ENCODE data around the gene TMEM18. TPM values are rescaled to one million over a fixed set of nuclear protein-coding genes. Genes with fewer than 3 reads are reported as not detected.

Gene TMEM18
- total and polyA plus RNA-seq, 8 donors = 16.9 to 64.6 (median 57.7) TPM

DNA sequence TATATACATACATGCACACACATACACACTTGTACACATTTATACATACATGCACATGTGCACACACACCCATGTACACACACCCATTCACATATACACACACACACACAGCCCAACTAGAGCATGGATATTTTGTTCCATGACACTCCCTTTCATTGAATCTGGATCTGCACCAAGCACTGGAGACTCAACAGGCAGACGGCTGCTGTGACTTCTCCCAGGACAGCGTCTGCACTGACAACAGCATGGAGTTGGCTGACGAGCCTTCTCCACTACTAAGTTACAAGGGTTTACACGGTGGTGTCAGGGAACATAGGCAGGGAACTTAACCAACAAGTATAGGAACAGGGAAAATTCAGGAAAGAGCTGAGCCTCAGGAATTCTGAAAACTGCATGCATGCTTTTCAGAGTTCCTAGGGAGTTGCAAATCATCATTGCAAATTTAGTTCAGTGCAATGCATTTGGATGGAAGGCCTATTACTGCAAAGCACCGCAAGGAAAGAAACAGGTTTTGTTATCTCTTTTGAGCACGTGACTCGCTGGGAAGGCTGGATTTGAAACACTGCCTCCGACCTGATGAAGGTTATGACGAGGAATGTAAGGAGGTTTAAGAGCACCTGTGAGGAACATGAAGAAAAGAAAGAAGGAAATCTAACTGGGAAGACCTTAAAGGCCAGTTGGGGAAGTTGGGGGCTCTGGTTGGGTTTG, 35.9 kb downstream of the TMEM18 start:
- Histone ChIP-seq H3K27ac (no peak overlapping the region), H3K36me3 (no peaks in the 10 kb centered on the region), H3K27me3 (peaks cover 0 to 18% of the 10 kb centered on the region in 2 donors), H3K4me1 (peaks cover 3 to 9% of the 10 kb centered on the region in 2 donors), H3K4me3 (no peak overlapping the region), H3K9me3 (no peaks in the 10 kb centered on the region)
- intact Hi-C loops (cut with DNase I) = no loop called here
- TF ChIP-seq, protein P1, sequence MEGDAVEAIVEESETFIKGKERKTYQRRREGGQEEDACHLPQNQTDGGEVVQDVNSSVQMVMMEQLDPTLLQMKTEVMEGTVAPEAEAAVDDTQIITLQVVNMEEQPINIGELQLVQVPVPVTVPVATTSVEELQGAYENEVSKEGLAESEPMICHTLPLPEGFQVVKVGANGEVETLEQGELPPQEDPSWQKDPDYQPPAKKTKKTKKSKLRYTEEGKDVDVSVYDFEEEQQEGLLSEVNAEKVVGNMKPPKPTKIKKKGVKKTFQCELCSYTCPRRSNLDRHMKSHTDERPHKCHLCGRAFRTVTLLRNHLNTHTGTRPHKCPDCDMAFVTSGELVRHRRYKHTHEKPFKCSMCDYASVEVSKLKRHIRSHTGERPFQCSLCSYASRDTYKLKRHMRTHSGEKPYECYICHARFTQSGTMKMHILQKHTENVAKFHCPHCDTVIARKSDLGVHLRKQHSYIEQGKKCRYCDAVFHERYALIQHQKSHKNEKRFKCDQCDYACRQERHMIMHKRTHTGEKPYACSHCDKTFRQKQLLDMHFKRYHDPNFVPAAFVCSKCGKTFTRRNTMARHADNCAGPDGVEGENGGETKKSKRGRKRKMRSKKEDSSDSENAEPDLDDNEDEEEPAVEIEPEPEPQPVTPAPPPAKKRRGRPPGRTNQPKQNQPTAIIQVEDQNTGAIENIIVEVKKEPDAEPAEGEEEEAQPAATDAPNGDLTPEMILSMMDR (IDR thresholded peaks at IDR 0.05) = no peak
- DNase-seq = peak in 1 of 4 donors; percentile 13
- no peak for ATAC-seq

DNA sequence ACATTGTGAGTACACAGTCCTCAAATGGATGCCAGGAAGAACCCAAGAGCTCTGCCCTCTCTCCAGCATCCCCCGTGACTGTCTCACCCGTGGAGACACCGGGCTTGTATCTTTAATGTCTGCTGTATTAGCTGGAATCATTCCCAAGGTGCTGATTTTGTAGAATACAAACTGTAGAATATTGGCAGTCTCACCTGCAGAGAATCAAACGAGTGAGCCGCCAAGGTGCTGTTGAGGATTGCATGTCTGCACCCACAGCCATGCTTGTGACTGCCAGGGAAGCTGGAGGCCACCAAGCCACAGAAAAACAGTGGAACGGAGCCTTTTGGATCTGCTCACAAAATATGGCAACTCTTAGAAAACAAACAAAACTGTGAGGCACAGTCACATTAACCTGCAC, 37.5 kb downstream of the TMEM18 start:
- Histone ChIP-seq H3K36me3 (no peaks in the 10 kb centered on the region), H3K4me1 (peaks cover 4 to 10% of the 10 kb centered on the region in 2 donors), H3K9me3 (no peaks in the 10 kb centered on the region), H3K27me3 (peaks cover 0 to 17% of the 10 kb centered on the region in 2 donors), H3K27ac (no peak overlapping the region), H3K4me3 (no peak overlapping the region)
- ATAC-seq (no peak), DNase-seq (no peak)
- TF ChIP-seq, protein P1 (IDR thresholded peaks at IDR 0.05) = no peak
- intact Hi-C loops (cut with DNase I) = no loop called here

DNA sequence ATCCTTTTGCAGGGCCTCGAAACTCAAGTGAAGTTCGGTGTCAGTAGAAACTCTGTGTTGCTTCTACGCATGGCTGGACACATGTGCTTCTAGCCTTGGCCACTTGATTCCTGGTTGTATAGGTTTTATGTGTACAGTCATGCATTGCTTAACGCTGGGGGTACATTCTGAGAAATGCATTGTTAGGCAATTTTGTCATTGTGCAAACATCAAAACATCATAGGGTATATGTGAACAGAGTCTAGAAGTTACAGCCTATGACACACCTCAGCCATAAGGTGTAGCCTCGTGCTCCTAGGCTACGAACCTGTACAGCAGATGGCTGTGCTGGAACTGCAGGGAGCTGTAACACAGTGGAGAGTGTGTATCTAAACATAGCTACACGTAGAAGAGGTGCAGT, 39.4 kb downstream of the TMEM18 start:
- ATAC-seq = no peak

DNA sequence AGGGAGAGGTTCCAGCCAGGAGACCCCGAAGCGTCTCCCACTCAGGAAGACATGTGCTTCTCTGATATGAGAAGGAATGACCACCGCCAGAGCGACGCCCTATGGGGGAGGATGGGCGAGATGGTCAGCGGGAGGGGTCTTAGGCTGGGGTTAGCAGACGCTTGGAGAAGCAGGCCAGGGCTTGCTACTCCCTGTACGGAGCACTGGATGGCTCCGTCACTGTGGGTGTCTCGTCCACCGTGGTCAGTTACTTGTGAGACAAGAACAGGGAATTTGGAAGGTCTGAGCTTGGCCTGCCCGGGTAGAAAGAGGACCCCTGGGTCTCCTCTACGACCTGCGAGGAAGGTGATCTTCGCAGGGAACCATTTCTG, 39.8 kb downstream of the TMEM18 start:
- Histone ChIP-seq H3K4me1 (peaks cover 4 to 10% of the 10 kb centered on the region in 2 donors), H3K4me3 (no peak overlapping the region), H3K27ac (no peak overlapping the region), H3K9me3 (no peaks in the 10 kb centered on the region), H3K36me3 (no peaks in the 10 kb centered on the region), H3K27me3 (peaks cover 0 to 15% of the 10 kb centered on the region in 2 donors)
- no peak for DNase-seq
- intact Hi-C loops (cut with DNase I) = no loop called here
- ATAC-seq = no peak
- TF ChIP-seq, protein P1 (IDR thresholded peaks at IDR 0.05) = no peak

More for the DNA sequence above, 39.4 kb downstream of the TMEM18 start:
- H3K27ac ChIP-seq = no peak overlapping the region
- H3K4me1 ChIP-seq = peaks cover 4 to 10% of the 10 kb centered on the region in 2 donors
- TF ChIP-seq, protein P1 (IDR thresholded peaks at IDR 0.05) = no peak
- no peak overlapping the region for H3K4me3 ChIP-seq
- H3K9me3 ChIP-seq = no peaks in the 10 kb centered on the region
- peaks cover 0 to 15% of the 10 kb centered on the region in 2 donors for H3K27me3 ChIP-seq
- no peaks in the 10 kb centered on the region for H3K36me3 ChIP-seq
- no peak for DNase-seq
- intact Hi-C loops (cut with DNase I) = no loop called here

DNA sequence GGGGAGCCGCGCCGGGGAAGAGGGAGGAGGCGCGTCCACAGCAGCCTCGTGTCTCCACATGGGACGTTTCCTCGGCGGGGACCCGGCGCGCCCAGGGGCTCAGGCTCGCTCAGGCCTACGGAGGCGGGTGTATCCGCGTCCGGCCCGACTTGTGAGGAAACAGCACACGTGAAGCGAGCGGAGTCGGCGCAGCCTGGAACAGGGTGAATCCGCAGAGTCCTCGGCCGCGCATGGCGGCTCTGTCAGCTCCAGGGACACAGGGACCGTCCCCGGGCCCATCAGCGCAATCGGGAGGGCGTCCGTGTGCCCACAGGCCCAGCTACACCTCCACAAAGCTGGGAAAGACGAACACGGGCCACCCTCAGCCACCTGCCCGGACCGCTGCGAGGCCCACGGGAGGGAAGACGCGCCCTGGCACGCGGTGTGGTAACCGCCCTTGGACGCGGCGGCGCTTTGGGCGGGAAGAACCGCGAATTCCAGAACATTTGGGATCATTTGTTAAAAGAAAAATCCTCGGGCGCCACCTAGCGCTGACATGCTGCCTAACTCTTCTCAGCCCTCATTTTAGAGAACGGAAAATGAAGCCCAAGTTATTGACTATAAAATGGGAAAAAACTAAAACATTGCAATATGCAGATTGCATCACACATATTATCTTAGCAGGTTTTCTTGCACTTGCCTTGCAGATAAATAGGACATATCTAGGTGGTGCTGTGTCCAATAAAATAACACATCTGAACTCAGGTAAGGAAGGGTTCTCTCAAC, 40.4 kb downstream of the TMEM18 start:
- Histone ChIP-seq H3K9me3 (no peaks in the 10 kb centered on the region), H3K27ac (no peak overlapping the region), H3K27me3 (peaks cover 0 to 15% of the 10 kb centered on the region in 2 donors), H3K4me1 (peaks cover 4 to 10% of the 10 kb centered on the region in 2 donors), H3K4me3 (peak overlapping the region; percentile 26 to 29), H3K36me3 (no peaks in the 10 kb centered on the region)
- intact Hi-C loops (cut with DNase I) = no loop called here
- ATAC-seq (peak; percentile 92), DNase-seq (peak; percentile 67 to 84 (median 73))
- TF ChIP-seq, protein P1 (IDR thresholded peaks at IDR 0.05) = peak; percentile 80 to 89
